Measurements from ENCODE around the gene UPB1. TPM values are rescaled to one million over a fixed set of nuclear protein-coding genes. Genes with fewer than 3 reads are reported as not detected.

Gene UPB1
- total RNA-seq, 3 donors from 2014 or later, result 0.16 to 0.44 (median 0.33) TPM

DNA sequence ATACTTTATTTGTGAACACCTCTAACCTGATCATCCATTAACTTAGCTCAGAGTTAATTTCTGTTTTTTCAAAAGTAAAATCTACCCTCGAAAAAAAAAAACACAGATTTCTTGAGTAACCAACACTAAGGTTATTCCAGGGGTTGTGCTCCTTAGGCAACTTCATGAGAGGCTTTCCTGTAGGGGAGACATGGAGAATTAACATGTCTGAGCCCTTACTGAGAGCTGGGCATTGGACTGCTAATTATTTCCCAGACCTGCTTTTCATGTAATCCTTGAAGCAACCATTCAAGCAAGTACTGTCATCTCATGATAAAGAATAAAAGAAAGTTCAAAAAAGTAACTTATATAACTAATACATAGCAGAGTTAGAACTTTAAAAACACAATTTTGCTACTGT lies 13.5 kb upstream of the UPB1 start:
- H3K9me3 ChIP-seq, result no peaks in the 10 kb centered on the region
- no peak for DNase-seq (ENCODE audit: low spot score in 2 of 2)
- H3K27me3 ChIP-seq, result no peaks in the 10 kb centered on the region
- no peak overlapping the region for H3K4me3 ChIP-seq
- intact Hi-C loops (cut with DNase I; ENCODE audit: low total_unique reads), result no loop called here
- H3K27ac ChIP-seq, result no peak overlapping the region
- H3K4me1 ChIP-seq, result peaks cover 0 to 4% of the 10 kb centered on the region in 2 donors
- H3K36me3 ChIP-seq, result no peaks in the 10 kb centered on the region
- TF ChIP-seq POLR2A (IDR thresholded peaks at IDR 0.05) (no peak), POLR2AphosphoS5 (IDR thresholded peaks at IDR 0.05) (no peak)
- TF ChIP-seq, protein P1, sequence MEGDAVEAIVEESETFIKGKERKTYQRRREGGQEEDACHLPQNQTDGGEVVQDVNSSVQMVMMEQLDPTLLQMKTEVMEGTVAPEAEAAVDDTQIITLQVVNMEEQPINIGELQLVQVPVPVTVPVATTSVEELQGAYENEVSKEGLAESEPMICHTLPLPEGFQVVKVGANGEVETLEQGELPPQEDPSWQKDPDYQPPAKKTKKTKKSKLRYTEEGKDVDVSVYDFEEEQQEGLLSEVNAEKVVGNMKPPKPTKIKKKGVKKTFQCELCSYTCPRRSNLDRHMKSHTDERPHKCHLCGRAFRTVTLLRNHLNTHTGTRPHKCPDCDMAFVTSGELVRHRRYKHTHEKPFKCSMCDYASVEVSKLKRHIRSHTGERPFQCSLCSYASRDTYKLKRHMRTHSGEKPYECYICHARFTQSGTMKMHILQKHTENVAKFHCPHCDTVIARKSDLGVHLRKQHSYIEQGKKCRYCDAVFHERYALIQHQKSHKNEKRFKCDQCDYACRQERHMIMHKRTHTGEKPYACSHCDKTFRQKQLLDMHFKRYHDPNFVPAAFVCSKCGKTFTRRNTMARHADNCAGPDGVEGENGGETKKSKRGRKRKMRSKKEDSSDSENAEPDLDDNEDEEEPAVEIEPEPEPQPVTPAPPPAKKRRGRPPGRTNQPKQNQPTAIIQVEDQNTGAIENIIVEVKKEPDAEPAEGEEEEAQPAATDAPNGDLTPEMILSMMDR (IDR thresholded peaks at IDR 0.05), result no peak

DNA sequence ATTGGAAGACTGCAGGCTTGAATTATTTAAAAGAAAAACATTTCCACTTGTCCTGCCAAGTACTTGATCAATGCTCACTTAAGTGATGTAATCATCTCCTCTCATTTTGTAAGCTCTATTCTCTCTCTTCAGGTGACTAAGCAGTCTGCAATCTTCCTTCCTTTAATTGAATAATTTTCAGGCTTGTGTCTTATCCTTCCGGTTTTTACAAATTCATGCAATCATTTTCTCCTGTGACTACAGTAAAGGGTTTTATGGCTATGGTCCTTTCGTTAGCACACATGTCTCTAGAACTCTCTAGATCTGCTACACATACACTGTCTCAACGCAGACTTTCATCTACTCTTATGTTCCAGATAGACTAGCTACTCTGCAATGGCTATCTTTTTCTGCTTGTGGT lies 12.6 kb upstream of the UPB1 start:
- DNase-seq (ENCODE audit: low spot score in 2 of 2), result no peak
- no peak for TF ChIP-seq POLR2AphosphoS5 (IDR thresholded peaks at IDR 0.05)
- TF ChIP-seq POLR2A (IDR thresholded peaks at IDR 0.05), result no peak
- TF ChIP-seq, protein P1 (IDR thresholded peaks at IDR 0.05), result no peak
- H3K9me3 ChIP-seq, result no peaks in the 10 kb centered on the region
- H3K36me3 ChIP-seq, result no peaks in the 10 kb centered on the region
- H3K4me1 ChIP-seq, result peaks cover 0 to 4% of the 10 kb centered on the region in 2 donors
- H3K27ac ChIP-seq, result peak overlapping the region in 1 of 2 donors; percentile 4
- H3K4me3 ChIP-seq, result no peak overlapping the region
- intact Hi-C loops (cut with DNase I; ENCODE audit: low total_unique reads), result no loop called here
- H3K27me3 ChIP-seq, result no peaks in the 10 kb centered on the region

DNA sequence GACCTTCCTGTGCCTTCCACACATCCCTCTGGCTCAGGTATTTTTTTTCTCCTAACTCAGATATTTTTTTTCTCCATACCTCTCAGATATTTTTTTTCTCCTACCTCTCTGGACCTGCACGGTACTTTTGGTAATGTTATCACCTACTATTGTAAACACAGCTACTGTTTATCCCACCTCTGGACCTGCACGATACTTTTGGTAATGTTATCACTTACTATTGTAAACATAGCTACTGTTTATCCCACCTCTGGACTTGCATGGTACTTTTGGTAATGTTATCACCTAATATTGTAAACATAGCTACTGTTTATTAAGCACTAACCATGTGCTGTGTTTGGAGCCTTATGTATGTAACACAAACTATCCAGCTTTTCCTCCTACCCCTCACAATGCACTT lies 12.1 kb upstream of the UPB1 start:
- no peaks in the 10 kb centered on the region for H3K36me3 ChIP-seq
- no peak overlapping the region for H3K4me3 ChIP-seq
- no peak for TF ChIP-seq POLR2AphosphoS5 (IDR thresholded peaks at IDR 0.05)
- TF ChIP-seq, protein P1 (IDR thresholded peaks at IDR 0.05), result no peak
- no peak for TF ChIP-seq POLR2A (IDR thresholded peaks at IDR 0.05)
- intact Hi-C loops (cut with DNase I; ENCODE audit: low total_unique reads), result no loop called here
- peaks cover 0 to 4% of the 10 kb centered on the region in 2 donors for H3K4me1 ChIP-seq
- H3K27ac ChIP-seq, result no peak overlapping the region
- H3K9me3 ChIP-seq, result no peaks in the 10 kb centered on the region
- H3K27me3 ChIP-seq, result no peaks in the 10 kb centered on the region
- no peak for DNase-seq (ENCODE audit: low spot score in 2 of 2)

DNA sequence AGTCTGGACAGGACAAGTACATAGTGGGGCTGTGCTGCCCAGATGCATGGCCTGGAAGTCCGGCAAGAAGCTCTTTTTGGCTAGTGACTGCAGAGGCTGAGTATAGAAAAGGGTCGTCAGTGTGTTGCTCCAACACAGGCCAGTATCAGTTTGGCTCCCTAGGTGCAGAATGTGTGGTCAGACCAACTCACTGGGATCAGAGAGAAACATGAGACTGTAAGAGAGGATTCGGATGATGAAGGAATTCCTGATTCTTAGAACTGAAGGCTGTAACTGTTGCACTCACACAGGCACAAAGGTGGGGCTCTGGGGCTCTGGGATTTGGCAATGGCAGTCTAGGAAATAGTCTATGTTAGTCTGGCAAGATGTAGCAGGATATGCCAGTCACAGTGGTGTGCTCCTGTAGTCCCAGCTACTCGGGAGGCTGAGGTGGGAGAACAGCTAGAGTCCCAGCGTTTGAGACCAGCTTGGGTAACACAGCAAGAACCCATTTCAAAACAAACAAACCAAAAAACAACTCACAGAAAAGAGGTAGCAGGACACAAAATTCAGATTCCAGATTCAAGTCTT lies 11.1 kb upstream of the UPB1 start:
- H3K9me3 ChIP-seq, result no peaks in the 10 kb centered on the region
- intact Hi-C loops (cut with DNase I; ENCODE audit: low total_unique reads), result no loop called here
- no peak overlapping the region for H3K27ac ChIP-seq
- no peaks in the 10 kb centered on the region for H3K27me3 ChIP-seq
- H3K36me3 ChIP-seq, result no peaks in the 10 kb centered on the region
- no peak for TF ChIP-seq POLR2A (IDR thresholded peaks at IDR 0.05)
- TF ChIP-seq POLR2AphosphoS5 (IDR thresholded peaks at IDR 0.05), result no peak
- TF ChIP-seq, protein P1 (IDR thresholded peaks at IDR 0.05), result no peak
- peaks cover 0 to 4% of the 10 kb centered on the region in 2 donors for H3K4me1 ChIP-seq
- H3K4me3 ChIP-seq, result no peak overlapping the region
- DNase-seq (ENCODE audit: low spot score in 2 of 2), result no peak

DNA sequence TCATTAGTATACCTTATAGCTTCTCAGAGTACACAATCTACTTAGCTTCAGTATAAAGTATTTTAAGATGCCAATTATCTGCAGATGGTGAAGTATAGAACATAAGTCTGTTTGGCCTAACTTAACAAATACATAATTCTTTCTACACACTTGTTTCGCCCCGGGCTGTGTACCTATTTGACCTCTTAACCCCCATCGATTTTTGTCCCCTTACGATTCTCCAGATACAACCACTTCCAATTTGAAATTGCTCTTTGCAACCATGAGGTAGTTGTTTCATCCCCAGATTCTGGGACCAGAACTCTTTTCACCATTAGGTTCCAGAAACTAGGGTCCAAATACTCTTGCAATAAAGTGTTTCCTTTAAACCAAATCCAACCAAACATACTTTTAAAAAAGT lies 10.0 kb upstream of the UPB1 start:
- intact Hi-C loops (cut with DNase I; ENCODE audit: low total_unique reads), result no loop called here
- no peak for DNase-seq (ENCODE audit: low spot score in 2 of 2)
- H3K9me3 ChIP-seq, result no peaks in the 10 kb centered on the region
- no peak for TF ChIP-seq POLR2AphosphoS5 (IDR thresholded peaks at IDR 0.05)
- TF ChIP-seq, protein P1 (IDR thresholded peaks at IDR 0.05), result no peak
- peaks cover 0 to 4% of the 10 kb centered on the region in 2 donors for H3K4me1 ChIP-seq
- H3K4me3 ChIP-seq, result no peak overlapping the region
- no peaks in the 10 kb centered on the region for H3K36me3 ChIP-seq
- no peak overlapping the region for H3K27ac ChIP-seq
- no peaks in the 10 kb centered on the region for H3K27me3 ChIP-seq

All from breast epithelium (tissue), 4 donors.